Astrocyte (in vitro differentiated cells and primary cell): ENCODE measurements around the gene MRGPRE.

Experiments used
- CTCF ChIP-seq: IDR thresholded peaks from 2 replicates; pipeline ENCODE4 v1.5.1; 2011; ENCODE audit warnings: low read depth, mild to moderate bottlenecking, inconsistent platforms, low read length, moderate library complexity; ENCODE audit not compliant: insufficient read depth
- EZH2 ChIP-seq: IDR thresholded peaks from 2 replicates; pipeline ENCODE4 v1.6.1; 2012; ENCODE audit warnings: mild to moderate bottlenecking, low read length, inconsistent platforms; ENCODE audit not compliant: insufficient read depth

- TF ChIP-seq CTCF: no peak
- no peak for TF ChIP-seq EZH2
Measured at GRCh38 chr11:3219281-3219892, 12.8 kb downstream of the MRGPRE start.
